Stimulated activated CD4-positive, alpha-beta T cell treated with anti-CD3 and anti-CD28 coated beads, Interleukin-15, amount 100 ng/mL, for 24 hours (primary cell): Measurements from ENCODE around the gene OBP2A.
"Not testable (repeated sequence)": the region's sequence is repeated elsewhere in the genome, so short reads cannot be mapped to it uniquely, and the experiment has no call there.

Experiments used
- DNase-seq: peaks from one replicate; pipeline ENCODE4 v3.0.0-alpha.2; 2020

OBP2A gene

GRCh38 chr9:135512904-135513303, 33.0 kb upstream of the OBP2A start:
- DNase-seq, result no peak

- no peak for DNase-seq
Observed at GRCh38 chr9:135513351-135513846, 32.5 kb upstream of the OBP2A start.

GRCh38 chr9:135513906-135514305, 32.0 kb upstream of the OBP2A start:
- not testable (repeated sequence) for DNase-seq

- DNase-seq, result no peak
Observed at GRCh38 chr9:135514342-135515082, 31.4 kb upstream of the OBP2A start.

- no peak for DNase-seq
Observed at GRCh38 chr9:135515083-135515951, 30.6 kb upstream of the OBP2A start.

- no peak for DNase-seq
Observed at GRCh38 chr9:135516132-135516860, 29.6 kb upstream of the OBP2A start.

GRCh38 chr9:135517407-135517822, 28.5 kb upstream of the OBP2A start:
- DNase-seq, result no peak

GRCh38 chr9:135519179-135519971, 26.6 kb upstream of the OBP2A start:
- no peak for DNase-seq

GRCh38 chr9:135520916-135521607, 24.9 kb upstream of the OBP2A start, which contains the start of gene LCN1:
LCN1 (plus strand) TSS chr9:135521440; CDS start chr9:135521498, 58 bp downstream.
- DNase-seq, result no peak

- no peak for DNase-seq
Observed at GRCh38 chr9:135521608-135522095, 24.3 kb upstream of the OBP2A start.

- no peak for DNase-seq
Observed at GRCh38 chr9:135522137-135522877, 23.6 kb upstream of the OBP2A start.

GRCh38 chr9:135522931-135523330, 23.0 kb upstream of the OBP2A start:
- DNase-seq, result no peak

- no peak for DNase-seq
Observed at GRCh38 chr9:135523521-135524129, 22.3 kb upstream of the OBP2A start.

- no peak for DNase-seq
Observed at GRCh38 chr9:135524130-135524861, 21.6 kb upstream of the OBP2A start.

- DNase-seq, result no peak
Observed at GRCh38 chr9:135525241-135526088, 20.5 kb upstream of the OBP2A start.

GRCh38 chr9:135526089-135526729, 19.7 kb upstream of the OBP2A start:
- DNase-seq, result no peak

GRCh38 chr9:135526730-135527571, 19.0 kb upstream of the OBP2A start:
- no peak for DNase-seq
